AG10803 (cell line): ENCODE data around the gene ADORA2A.

Experiments
- DNase-seq: peaks from one replicate; pipeline ENCODE4 v3.0.0; 2010; ENCODE audit warnings: low read depth
- H3K4me3 ChIP-seq: 2 replicates; pipeline ENCODE4 v1.5.1; 2011; ENCODE audit warnings: mild to moderate bottlenecking, low read length, control low read depth
- TF ChIP-seq, protein P1 (sequence below): conservative IDR thresholded peaks from 2 replicates; pipeline ENCODE4 v1.5.1; 2011; ENCODE audit warnings: mild to moderate bottlenecking, low read length, control low read depth, inconsistent platforms

ADORA2A gene

DNA sequence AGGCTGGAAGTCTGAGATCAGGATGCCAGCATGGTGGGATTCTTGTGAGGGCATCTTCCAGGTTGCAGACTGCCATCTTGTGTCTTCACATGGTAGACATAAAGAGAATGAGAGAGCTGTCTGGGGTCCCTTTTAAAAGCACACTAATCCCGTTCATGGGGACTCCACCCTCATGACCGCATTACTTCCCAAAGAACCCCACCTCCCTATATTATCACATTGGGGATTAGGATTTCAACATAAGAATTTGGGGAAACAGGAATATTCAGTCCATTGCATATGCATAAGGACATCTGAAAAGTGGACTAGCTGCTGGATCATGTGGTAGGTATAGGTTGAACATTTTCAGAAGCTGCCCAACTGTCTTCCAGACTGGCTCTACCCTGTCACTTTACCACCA, 33.1 kb upstream of the ADORA2A start:
- no peak overlapping the region for H3K4me3 ChIP-seq
- TF ChIP-seq, protein P1, sequence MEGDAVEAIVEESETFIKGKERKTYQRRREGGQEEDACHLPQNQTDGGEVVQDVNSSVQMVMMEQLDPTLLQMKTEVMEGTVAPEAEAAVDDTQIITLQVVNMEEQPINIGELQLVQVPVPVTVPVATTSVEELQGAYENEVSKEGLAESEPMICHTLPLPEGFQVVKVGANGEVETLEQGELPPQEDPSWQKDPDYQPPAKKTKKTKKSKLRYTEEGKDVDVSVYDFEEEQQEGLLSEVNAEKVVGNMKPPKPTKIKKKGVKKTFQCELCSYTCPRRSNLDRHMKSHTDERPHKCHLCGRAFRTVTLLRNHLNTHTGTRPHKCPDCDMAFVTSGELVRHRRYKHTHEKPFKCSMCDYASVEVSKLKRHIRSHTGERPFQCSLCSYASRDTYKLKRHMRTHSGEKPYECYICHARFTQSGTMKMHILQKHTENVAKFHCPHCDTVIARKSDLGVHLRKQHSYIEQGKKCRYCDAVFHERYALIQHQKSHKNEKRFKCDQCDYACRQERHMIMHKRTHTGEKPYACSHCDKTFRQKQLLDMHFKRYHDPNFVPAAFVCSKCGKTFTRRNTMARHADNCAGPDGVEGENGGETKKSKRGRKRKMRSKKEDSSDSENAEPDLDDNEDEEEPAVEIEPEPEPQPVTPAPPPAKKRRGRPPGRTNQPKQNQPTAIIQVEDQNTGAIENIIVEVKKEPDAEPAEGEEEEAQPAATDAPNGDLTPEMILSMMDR: no peak
- no peak for DNase-seq

DNA sequence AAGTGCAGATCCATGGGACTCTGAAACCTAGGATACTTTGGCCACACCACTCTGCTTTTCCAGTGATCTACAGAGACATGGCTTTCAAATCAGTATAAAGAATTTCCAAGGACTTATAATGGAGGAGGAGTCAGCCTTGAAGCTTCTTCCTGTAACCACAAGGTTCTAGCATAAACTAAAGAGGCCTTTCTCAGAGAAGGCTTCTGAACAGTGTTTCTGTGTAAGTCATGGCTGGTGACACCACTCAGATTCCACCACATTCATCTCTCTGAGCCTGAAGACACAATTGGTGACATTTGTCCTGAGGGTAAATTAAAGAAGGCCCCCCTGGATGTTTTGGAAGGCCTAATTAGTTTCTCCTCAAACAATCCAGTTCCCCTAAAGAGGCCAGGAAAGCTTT, 29.0 kb upstream of the ADORA2A start:
- no peak for DNase-seq
- TF ChIP-seq, protein P1: no peak
- H3K4me3 ChIP-seq: no peak overlapping the region

DNA sequence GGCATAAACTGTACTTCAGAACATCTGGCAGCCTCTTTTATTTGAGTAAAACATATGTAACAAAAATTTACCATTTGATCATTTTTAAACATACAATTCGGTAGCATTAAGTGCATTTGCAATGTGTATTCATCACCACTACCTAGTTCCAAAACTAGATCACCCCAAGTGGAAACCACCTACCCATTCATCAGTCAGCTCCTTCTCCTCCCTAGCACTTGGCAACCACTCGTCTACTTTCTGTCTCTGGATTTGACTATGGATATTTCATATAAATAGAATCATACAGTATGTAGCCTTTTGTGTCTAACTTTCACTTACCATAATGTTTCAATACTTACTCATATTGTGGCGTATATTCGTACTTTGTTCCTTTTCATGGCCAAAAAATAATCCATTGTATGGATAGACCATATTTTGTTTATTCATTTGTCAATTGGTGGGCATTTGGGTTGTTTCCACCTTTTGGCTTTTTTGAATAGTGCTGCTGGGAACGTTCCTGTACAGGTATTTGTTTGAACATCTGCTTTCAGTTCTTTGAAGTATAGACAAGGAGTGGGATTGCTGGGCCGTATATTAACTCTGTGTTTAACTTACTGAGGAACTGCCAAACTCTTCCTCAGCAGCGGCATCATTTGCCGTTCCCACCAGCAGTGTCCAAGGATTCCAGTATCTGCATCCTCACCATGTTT, 27.2 kb upstream of the ADORA2A start:
- no peak for DNase-seq
- TF ChIP-seq, protein P1: no peak
- no peak overlapping the region for H3K4me3 ChIP-seq

DNA sequence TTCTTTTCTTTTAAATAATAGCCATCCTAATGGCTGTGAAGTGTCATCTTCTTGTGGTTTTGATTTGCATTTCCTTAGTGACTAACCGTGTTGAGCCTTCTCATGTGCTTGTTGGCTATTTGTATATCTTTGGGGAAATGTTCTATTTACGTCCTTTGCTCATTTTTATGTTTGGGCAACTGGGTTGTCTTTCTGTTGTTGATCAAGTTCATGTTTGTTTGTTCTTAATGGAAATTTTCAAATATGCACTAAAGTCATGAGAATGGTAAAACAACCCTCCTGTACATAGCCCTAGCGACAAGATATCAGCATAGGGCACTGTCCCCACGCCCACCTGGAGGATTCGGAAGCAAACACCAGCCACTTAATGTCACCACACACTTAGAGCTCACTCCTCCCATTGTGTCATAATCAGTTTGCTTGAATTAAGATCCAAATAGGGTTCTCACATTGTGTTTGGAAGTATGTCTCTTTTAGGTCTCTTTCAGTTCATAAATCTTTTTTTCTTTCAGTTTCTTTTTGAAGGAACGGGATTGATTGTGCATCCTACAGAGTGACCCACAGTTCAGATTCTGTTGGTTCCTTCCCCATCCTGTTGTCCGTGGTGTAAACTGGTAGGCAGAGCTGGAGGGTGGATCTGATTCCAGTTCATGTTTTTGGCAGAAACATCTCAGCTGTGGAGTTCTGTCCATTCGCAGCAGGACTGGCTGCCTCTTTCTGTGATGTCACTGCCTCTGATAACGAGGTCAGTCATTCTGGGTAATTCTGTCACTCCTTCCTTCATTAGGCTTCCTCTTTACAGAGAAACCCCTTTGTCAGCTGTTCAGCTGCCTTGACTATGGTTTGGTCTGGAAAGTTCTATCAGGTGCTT, 26.4 kb upstream of the ADORA2A start:
- TF ChIP-seq, protein P1: no peak
- H3K4me3 ChIP-seq: no peak overlapping the region
- peak; percentile 35 for DNase-seq

DNA sequence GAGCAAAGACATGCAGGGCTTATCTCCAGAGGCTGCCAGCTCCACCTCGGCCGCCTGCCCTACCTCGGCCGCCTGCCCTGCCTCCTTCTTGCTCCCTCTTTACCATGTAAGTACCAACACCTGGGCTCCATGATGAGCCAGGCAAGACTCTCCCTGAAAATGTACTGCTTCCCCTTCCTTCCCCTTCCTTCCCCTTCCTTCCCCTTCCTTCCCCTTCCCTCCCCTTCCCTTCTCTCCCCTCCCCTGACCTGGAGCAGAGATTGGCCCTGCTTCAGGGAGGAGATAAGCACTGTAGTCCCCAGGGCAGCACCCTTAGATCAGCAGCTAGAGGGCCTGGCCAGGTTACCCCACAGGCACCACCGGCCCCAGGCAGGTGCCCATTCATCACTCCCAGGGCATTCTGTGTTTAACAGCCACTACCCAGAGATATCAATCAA, 25.4 kb upstream of the ADORA2A start:
- H3K4me3 ChIP-seq: no peak overlapping the region
- no peak for DNase-seq
- TF ChIP-seq, protein P1: no peak

DNA sequence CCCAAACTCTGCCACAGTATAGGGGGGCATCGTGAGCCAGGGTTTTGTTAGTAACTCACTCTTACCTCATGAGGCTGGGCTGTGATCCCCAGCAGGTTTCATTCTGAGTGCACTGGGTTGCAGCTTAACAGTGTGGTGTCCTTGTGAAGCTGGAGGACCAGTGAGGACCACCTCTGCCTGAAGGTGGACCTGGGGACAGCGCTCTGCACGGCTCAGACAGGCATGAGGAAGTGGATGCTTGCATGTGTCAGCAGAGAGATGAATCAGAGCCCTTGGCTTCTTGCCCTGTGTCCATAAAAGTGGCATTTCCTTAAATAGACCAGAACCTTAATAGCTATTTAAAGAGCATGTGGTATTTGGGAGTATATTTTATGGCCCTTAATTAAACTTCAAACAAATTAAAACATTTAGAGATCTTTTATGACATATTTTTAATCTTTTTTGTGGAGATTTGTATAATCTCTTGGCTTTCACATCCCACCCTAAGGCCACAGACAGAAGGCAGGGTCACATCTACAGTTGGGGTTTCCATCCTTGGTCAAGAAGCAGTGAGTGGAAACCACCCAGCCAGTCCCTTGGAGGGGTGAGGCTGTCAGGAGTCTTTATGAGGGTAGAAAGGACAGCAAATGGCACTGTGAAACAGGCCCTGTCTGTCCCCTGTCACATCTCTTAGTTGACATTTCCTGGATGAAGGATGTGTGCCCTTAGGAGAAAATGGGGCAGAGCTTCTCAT, 24.8 kb upstream of the ADORA2A start:
- no peak overlapping the region for H3K4me3 ChIP-seq
- DNase-seq: peak; percentile 93
- TF ChIP-seq, protein P1: 0 out of 2 replicates have a peak, but pooled peaks have one; percentile 6
